Thyroid gland (tissue), 4 donors: Measurements from ENCODE around the gene AGBL4.

Experiments used
- CTCF ChIP-seq, 6 experiments: fragments of 200-600 bp in 3 of 6; fragments of 450-650 bp in 3 of 6; sonication (generic) in 3 of 6; IDR thresholded peaks; one replicate each; pipeline ENCODE4 v1.5.1; 2016 to 2019; ENCODE audit warnings: antibody characterized with exemption in 6 of 6, mild to moderate bottlenecking in 2 of 6, inconsistent platforms in 1 of 6, moderate library complexity in 1 of 6
- POLR2A ChIP-seq, 2 donors: fragments of 450-650 bp; IDR thresholded peaks; one replicate each; pipeline ENCODE4 v1.6.1; 2017; ENCODE audit warnings: antibody characterized with exemption in 2 of 2, mild to moderate bottlenecking in 2 of 2, moderate library complexity in 1 of 2

GRCh38 chr1:48645883-48646282 is 1377.9 kb downstream of the AGBL4 start:
- TF ChIP-seq CTCF (IDR thresholded peaks at IDR 0.05) (no peak), POLR2A (IDR thresholded peaks at IDR 0.05) (no peak)
